ENCODE data around the gene CASQ1.

The CASQ1 gene

GRCh38 chr1:160189649-160190625 is at the start of gene CASQ1:
CASQ1 (plus strand) TSS chr1:160190575; CDS start chr1:160190752, 177 bp downstream.
- DNase-seq (ENCODE audit: low spot score): no peak

GRCh38 chr1:160143695-160144094 is 46.7 kb upstream of the CASQ1 start:
- DNase-seq (ENCODE audit: low spot score): no peak

- no peak for DNase-seq (ENCODE audit: low spot score)
These were observed 45.5 kb upstream of the CASQ1 start for GRCh38 chr1:160144921-160145320.

- DNase-seq (ENCODE audit: low spot score): no peak
These were observed 44.3 kb upstream of the CASQ1 start for GRCh38 chr1:160146107-160146506.

- DNase-seq (ENCODE audit: low spot score): no peak
These were observed 42.3 kb upstream of the CASQ1 start for GRCh38 chr1:160148121-160148520.

- DNase-seq (ENCODE audit: low spot score): no peak
These were observed 41.1 kb upstream of the CASQ1 start for GRCh38 chr1:160149233-160149632.

GRCh38 chr1:160149716-160150115 is 40.7 kb upstream of the CASQ1 start:
- DNase-seq (ENCODE audit: low spot score): no peak

- DNase-seq (ENCODE audit: low spot score): no peak
These were observed 39.1 kb upstream of the CASQ1 start, which contains the start of gene ATP1A4 for GRCh38 chr1:160151303-160151702. ATP1A4 (plus strand) TSS chr1:160151603; CDS start chr1:160152041, 438 bp downstream.

GRCh38 chr1:160154790-160155189 is 35.6 kb upstream of the CASQ1 start:
- DNase-seq (ENCODE audit: low spot score): no peak

GRCh38 chr1:160156361-160156760 is 34.0 kb upstream of the CASQ1 start:
- no peak for DNase-seq (ENCODE audit: low spot score)

GRCh38 chr1:160157174-160157573 is 33.2 kb upstream of the CASQ1 start:
- DNase-seq (ENCODE audit: low spot score): no peak

GRCh38 chr1:160158031-160158430 is 32.3 kb upstream of the CASQ1 start:
- DNase-seq (ENCODE audit: low spot score): no peak

- no peak for DNase-seq (ENCODE audit: low spot score)
These were observed 31.8 kb upstream of the CASQ1 start for GRCh38 chr1:160158534-160158933.

- DNase-seq (ENCODE audit: low spot score): no peak
These were observed 30.5 kb upstream of the CASQ1 start for GRCh38 chr1:160159846-160160245.

- DNase-seq (ENCODE audit: low spot score): no peak
These were observed 28.2 kb upstream of the CASQ1 start for GRCh38 chr1:160161965-160162705.

GRCh38 chr1:160162931-160163330 is 27.4 kb upstream of the CASQ1 start:
- no peak for DNase-seq (ENCODE audit: low spot score)

GRCh38 chr1:160163615-160164014 is 26.8 kb upstream of the CASQ1 start:
- no peak for DNase-seq (ENCODE audit: low spot score)

- no peak for DNase-seq (ENCODE audit: low spot score)
These were observed 26.3 kb upstream of the CASQ1 start for GRCh38 chr1:160164121-160164520.

GRCh38 chr1:160166166-160166868 is 24.1 kb upstream of the CASQ1 start:
- DNase-seq (ENCODE audit: low spot score): no peak

GRCh38 chr1:160167056-160167455 is 23.3 kb upstream of the CASQ1 start:
- DNase-seq (ENCODE audit: low spot score): no peak

- no peak for DNase-seq (ENCODE audit: low spot score)
These were observed 22.8 kb upstream of the CASQ1 start for GRCh38 chr1:160167580-160167979.

- DNase-seq (ENCODE audit: low spot score): no peak
These were observed 22.4 kb upstream of the CASQ1 start for GRCh38 chr1:160168016-160168415.
